GM13976 (cell line): ENCODE data around the gene CFAP68.

ENCODE experiments used
- DNase-seq: peaks from one replicate; pipeline ENCODE4 v3.0.0; 2012; ENCODE audit warnings: low spot score
- CTCF ChIP-seq: IDR thresholded peaks from 2 replicates; pipeline ENCODE4 v1.5.1; 2012; ENCODE audit warnings: borderline replicate concordance, mild to moderate bottlenecking; ENCODE audit not compliant: insufficient read depth; ENCODE audit errors: extremely low read depth, missing control alignments, control extremely low read depth
- in situ Hi-C: fragments of 300-500 bp; cut with MboI; formaldehyde crosslinking; loops from one replicate; pipeline ENCODE4 v1.12.0; 2022; ENCODE audit warnings: low sequenced_read_pairs, mixed read lengths, inconsistent platforms; ENCODE audit not compliant: unreplicated experiment

The CFAP68 gene

DNA sequence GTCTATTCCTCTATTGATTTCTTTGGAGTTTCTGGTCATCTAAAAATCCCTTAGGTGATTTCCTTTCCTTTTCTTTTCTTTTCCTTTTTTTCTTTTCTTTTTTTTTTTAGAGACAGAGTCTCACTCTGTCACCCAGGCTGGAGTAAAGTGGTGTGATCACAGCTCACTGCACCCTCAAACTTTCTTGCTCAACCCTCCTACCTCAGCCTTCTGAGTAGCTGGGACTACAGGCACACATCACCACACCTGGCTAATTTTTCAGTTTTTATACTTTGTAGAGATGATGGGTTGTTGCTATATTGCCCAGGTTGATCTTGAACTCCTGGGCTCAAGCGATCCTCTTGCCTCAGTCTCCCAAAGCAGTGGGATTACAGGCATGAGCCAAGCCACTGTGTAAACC lies 37.4 kb downstream of the CFAP68 start:
- DNase-seq, result no peak
- TF ChIP-seq CTCF, result no peak
- in situ Hi-C loops, result no loop called here

- in situ Hi-C loops, result no loop called here
- no peak for TF ChIP-seq CTCF
- no peak for DNase-seq
Measured at GRCh38 chr11:111917312-111917711, 38.0 kb downstream of the CFAP68 start.

GRCh38 chr11:111917788-111918187 lies 38.4 kb downstream of the CFAP68 start:
- no peak for TF ChIP-seq CTCF
- in situ Hi-C loops, result no loop called here
- no peak for DNase-seq

DNA sequence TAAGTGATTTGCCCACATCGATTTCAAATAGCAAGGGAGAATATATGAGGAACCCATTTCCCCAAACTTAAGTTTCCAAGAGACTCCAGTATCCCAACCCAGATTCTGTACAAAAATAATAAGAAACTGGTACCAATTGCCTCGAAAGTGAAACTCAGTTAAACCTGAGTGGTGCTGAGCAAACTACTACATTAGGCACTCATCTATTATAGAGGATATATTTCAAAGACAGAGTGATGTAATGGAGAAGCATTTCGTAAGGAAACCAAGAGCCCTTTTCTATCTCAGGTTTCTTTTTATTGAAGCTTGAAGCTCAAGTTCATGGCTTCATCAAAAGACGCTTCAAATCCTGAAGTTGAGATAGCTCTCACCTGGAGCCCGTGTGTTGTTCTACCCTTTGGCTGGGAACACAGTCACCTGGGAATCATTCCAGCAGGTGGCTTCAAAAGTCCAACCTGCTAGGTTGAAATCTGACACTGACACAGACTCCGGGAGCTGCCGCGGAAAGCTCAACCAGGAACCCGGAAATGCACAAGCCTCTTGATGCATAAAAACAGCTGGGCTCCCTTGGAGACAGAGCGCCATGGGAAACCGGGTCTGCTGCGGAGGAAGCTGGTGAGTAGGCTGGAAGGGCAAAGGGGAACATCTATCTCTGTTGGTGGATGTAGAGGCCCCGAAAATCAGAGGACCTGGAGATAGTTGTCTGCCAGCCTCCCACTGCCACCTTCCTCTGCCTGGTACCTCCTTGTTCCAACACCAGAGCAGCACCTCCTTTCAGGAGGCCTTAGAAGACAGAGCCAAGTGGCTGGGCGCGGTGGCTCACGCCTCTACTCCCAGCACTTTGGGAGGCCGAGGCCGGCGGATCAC lies 39.3 kb downstream of the CFAP68 start, which contains the start of gene C11orf52:
Gene C11orf52 (plus strand): TSS at position 524 of the 867 bp plus-strand sequence. CDS start 60 bp downstream, at position 584.
- DNase-seq, result no peak
- TF ChIP-seq CTCF, result no peak

GRCh38 chr11:111920908-111921307 lies 41.6 kb downstream of the CFAP68 start:
- in situ Hi-C loops, result no loop called here
- TF ChIP-seq CTCF, result no peak

More for the DNA sequence above, 39.3 kb downstream of the CFAP68 start, which contains the start of gene C11orf52:
- in situ Hi-C loops, result no loop called here

DNA sequence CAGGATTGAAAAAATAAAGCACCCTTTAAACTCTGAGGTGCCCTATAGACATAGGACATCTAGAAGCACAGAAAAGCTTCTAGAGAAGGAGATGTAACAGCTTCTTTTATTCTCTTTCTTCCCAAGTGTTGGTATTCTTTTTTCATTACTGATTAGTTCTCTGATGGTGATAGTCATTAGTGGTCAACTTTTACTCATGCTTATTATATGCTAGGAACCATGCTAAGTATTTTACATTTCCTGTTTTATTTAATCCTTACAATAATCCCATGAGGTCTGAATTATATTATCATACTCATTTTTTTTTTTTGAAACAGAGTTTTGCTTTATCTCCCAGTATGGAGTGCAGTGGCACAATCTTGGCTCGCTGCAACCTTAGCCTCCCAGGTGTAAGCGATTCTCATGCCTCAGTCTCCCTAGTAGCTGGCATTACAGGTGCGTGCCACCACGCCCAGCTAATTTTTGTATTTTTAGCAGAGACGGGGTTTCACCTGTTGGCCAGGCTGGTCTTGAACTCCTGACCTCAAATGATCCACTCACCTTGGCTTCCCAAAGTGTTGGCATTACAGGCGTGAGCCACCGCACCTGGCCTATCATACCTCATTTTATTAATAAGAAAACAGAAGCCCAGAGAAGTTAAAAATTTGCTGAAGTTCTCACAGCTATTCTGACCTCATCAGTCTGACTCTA lies 42.3 kb downstream of the CFAP68 start:
- in situ Hi-C loops, result no loop called here
- no peak for TF ChIP-seq CTCF

More at GRCh38 chr11:111920908-111921307, 41.6 kb downstream of the CFAP68 start:
- no peak for DNase-seq

More for the DNA sequence above, 42.3 kb downstream of the CFAP68 start:
- no peak for DNase-seq
